ENCODE data around the gene MTHFSD.

MTHFSD gene

GRCh38 chr16:86570558-86571529 is 15.8 kb upstream of the MTHFSD start:
- DNase-seq (ENCODE audit: low read depth in 2 of 2) = no peak

DNA sequence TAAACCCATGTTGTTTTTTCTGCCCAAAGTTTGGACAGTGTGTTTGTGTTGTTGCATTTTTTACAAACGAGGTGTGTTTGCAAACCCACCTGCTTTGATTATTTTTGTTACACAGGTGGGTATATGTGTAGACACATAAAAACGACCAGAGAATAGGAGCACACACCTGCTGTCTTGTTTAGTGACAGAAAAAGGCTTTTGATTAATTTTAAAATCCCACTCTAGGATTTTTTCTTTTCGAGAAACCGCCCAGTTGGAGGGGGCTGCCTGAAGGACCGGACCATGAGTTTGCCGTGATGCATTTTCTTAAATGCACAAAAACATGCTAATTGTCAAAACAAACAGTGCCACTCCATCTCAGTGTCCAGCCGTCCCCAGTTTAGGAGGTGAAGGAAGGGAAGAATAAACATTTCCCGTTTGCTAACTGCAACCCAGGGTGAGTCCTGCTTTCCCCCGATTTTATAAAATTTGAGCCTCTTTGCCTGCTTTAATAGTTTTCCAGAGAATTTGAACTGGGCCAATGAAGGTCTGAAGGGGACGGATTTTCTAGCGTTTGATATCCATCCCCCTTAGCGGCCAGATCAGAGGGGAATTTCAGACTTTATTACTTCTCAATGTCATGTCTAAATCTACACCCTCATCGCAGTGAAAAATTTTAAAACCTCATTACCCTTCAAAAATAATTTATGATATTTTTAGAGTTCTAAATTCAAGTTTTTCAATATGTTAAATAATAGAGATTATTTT is 14.8 kb upstream of the MTHFSD start:
- no peak for DNase-seq (ENCODE audit: low read depth in 2 of 2)

DNA sequence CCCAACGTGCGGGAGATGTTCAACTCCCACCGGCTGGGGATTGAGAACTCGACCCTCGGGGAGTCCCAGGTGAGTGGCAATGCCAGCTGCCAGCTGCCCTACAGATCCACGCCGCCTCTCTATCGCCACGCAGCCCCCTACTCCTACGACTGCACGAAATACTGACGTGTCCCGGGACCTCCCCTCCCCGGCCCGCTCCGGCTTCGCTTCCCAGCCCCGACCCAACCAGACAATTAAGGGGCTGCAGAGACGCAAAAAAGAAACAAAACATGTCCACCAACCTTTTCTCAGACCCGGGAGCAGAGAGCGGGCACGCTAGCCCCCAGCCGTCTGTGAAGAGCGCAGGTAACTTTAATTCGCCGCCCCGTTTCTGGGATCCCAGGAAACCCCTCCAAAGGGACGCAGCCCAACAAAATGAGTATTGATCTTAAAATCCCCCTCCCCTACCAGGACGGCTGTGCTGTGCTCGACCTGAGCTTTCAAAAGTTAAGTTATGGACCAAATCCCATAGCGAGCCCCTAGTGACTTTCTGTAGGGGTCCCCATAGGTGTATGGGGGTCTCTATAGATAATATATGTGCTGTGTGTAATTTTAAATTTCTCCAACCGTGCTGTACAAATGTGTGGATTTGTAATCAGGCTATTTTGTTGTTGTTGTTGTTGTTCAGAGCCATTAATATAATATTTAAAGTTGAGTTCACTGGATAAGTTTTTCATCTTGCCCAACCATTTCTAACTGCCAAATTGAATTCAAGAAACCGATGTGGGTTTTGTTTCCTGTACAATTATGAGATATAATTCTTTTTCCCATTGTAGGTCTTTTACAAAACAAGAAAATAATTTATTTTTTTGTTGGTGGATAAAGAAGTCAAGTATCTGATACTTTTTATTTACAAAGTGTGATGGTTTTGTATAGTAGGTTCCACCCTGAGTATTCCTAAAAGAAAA is 13.9 kb upstream of the MTHFSD start:
- DNase-seq (ENCODE audit: low read depth in 2 of 2) = no peak

DNA sequence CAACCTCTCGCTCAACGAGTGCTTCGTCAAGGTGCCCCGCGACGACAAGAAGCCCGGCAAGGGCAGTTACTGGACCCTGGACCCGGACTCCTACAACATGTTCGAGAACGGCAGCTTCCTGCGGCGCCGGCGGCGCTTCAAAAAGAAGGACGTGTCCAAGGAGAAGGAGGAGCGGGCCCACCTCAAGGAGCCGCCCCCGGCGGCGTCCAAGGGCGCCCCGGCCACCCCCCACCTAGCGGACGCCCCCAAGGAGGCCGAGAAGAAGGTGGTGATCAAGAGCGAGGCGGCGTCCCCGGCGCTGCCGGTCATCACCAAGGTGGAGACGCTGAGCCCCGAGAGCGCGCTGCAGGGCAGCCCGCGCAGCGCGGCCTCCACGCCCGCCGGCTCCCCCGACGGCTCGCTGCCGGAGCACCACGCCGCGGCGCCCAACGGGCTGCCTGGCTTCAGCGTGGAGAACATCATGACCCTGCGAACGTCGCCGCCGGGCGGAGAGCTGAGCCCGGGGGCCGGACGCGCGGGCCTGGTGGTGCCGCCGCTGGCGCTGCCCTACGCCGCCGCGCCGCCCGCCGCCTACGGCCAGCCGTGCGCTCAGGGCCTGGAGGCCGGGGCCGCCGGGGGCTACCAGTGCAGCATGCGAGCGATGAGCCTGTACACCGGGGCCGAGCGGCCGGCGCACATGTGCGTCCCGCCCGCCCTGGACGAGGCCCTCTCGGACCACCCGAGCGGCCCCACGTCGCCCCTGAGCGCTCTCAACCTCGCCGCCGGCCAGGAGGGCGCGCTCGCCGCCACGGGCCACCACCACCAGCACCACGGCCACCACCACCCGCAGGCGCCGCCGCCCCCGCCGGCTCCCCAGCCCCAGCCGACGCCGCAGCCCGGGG is 12.9 kb upstream of the MTHFSD start:
- DNase-seq (ENCODE audit: low read depth in 2 of 2) = no peak

DNA sequence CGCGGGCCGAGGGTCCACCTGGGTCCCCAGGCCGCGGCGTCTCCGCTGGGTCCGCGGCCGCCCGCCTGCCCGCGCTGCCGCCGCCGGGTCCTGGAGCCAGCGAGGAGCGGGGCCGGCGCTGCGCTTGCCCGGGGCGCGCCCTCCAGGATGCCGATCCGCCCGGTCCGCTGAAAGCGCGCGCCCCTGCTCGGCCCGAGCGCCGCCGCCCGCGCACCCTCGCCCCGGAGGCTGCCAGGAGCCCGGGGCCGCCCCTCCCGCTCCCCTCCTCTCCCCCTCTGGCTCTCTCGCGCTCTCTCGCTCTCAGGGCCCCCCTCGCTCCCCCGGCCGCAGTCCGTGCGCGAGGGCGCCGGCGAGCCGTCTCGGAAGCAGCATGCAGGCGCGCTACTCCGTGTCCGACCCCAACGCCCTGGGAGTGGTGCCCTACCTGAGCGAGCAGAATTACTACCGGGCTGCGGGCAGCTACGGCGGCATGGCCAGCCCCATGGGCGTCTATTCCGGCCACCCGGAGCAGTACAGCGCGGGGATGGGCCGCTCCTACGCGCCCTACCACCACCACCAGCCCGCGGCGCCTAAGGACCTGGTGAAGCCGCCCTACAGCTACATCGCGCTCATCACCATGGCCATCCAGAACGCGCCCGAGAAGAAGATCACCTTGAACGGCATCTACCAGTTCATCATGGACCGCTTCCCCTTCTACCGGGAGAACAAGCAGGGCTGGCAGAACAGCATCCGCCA is 12.1 kb upstream of the MTHFSD start:
- no peak for DNase-seq (ENCODE audit: low read depth in 2 of 2)

DNA sequence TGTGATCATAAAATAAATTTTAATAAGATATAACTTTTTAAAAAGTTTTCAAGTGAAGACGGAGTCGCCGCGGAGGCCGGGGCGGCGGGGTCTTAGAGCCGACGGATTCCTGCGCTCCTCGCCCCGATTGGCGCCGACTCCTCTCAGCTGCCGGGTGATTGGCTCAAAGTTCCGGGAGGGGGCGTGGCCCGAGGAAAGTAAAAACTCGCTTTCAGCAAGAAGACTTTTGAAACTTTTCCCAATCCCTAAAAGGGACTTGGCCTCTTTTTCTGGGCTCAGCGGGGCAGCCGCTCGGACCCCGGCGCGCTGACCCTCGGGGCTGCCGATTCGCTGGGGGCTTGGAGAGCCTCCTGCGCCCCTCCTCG is 11.5 kb upstream of the MTHFSD start, which contains the start of gene FOXC2:
Gene FOXC2 (plus strand): TSS at position 229 of the 365 bp plus-strand sequence. CDS start 507 bp downstream, outside the sequence.
- peak; percentile 57 to 58 for DNase-seq (ENCODE audit: low read depth in 2 of 2)

DNA sequence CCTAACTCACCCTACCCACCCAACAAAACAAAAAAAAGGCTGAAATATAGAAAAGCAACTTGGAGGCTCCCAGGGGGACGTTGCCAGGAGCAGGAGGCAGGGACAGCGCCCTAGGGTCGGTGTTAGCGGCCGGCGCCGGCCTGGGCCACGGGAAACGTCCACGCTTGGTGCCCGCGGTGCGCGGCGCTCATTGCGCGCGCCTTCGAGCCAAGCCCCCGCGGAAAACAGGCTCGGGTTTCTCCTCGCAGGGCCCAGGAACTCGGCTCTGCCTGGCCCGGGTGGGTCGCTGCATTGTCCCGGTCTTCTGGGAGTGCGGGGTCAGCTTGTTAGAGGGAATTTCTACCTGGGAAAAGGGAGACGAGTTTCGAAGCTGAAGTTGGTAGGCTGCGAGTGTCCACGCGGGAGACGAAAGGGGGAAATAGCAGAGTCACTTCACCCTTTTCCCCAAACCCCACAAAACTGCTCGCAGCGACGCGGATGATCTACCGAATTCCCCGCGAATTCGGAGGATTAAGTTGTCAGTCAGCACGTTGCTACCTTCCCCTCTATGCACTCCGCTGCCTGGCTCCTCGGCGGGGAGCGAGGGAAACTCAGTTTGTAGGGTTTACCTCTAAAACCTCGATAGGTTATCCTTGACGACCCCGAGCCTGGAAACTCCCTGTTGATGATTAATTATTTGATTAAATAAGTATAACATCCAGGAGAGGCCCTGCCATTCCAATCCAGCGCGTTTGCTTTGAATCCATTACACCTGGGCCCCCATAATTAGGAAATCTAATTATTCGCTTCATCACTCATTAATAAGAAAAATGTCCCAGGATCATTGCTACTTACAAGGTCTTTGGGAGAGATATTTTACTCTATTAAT is 10.8 kb upstream of the MTHFSD start:
- no peak for DNase-seq (ENCODE audit: low read depth in 2 of 2)

DNA sequence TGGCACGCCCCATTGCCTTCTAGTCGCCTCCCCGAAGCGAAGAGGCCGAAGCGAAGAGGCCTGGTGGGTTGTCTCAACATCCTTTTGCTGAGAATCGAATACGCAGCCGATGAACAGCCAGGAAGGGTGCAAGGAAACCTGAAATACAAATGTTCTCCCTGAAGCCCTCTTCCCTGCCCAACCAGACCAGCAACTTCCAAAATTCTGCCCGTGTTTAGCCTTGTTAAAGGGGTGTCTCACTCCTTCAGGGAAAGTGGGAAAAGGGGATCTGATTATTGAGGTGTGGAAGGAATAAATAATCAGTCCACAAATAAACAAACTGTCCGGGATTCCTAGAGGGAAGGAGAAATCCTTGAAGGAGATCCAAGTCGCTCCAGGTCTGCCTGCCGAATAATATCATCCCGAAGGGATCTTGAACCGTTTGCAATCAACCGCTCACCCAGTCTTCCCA is 10.2 kb upstream of the MTHFSD start:
- DNase-seq (ENCODE audit: low read depth in 2 of 2) = no peak

DNA sequence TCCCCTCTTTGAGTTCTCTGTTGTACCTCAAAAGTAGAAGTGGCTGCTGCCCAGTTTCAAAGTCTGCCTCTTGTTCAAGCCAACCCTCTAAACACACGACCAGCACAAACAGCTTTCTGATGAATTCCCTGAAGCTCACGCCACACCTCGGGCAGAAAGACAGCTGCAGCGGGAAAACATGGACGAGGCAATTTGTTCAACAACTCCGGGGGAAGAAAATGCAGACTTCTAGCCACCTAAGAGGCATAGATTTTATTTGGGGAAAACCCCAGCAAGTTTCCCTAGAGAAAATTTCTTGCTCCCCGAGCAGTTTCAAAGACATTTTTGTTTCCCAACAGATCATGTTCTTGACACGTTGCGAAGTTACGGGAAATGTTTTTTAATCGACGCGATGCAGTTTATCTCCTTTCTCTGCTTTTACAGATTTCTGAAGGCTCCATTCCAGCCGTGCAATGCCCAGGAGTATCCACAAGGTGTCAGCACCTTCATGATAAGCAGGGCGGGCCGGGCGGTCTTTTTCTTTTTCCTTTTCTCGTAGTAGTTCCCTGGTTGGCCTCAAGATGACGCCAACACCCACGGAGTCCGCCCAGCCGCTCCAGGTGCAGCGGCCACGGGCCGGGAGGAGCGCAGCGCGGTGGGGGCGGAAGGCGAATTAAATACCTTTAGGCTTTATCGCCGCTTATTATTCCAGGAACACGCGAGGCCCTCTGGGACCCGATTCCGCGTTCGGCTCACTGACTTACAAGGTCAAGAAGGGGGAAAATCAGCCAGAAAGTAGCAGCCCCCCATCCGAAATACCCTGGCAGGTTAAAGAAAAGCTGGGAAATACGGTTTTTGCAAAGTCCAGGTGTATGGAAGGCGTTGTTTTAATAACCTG is 8.7 kb upstream of the MTHFSD start:
- peak; percentile 79 to 85 for DNase-seq (ENCODE audit: low read depth in 2 of 2)

DNA sequence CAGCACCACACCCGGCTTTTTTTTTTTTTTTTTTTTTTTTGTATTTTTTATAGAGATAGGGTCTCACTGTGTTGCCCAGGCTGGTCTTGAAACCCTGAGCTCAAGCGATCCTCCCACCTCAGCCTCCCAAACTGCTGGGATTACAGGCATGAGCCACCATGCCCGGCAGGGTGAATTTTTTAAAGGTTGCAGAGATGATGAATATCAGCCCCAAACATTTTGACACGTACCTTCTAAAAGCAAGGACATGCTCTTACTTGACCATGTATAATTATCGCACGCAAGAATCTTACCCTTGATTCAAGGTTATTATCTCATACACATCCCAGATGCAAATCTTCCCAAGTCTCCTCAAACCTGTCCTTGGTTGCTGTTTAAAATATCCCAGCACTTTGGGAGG is 7.3 kb upstream of the MTHFSD start:
- no peak for DNase-seq (ENCODE audit: low read depth in 2 of 2)

DNA sequence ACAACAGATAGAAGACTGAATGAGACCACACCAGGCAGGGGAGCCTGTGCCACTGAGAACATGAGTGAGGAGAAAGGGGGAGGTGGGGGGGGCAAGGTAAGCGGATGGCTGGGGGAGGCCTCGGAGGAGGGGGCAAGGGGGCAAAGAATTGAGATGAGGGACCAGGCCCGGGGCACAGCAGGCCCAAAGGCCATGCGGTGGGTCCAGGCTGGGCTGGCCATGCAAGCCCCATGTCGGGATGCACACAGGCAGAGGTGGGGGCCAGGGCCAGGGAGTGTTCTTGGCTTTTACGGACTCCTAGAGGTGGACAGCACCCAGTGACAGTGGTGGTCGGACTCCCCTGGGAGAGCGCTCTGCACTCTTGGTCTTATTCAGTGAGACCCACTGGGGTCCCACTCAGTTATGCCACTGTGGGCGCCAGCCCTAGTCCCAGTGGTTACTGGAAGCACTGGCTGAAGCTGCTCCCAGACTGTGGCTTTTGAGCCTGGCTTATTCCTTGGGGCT is 4.8 kb upstream of the MTHFSD start:
- no peak for DNase-seq (ENCODE audit: low read depth in 2 of 2)

DNA sequence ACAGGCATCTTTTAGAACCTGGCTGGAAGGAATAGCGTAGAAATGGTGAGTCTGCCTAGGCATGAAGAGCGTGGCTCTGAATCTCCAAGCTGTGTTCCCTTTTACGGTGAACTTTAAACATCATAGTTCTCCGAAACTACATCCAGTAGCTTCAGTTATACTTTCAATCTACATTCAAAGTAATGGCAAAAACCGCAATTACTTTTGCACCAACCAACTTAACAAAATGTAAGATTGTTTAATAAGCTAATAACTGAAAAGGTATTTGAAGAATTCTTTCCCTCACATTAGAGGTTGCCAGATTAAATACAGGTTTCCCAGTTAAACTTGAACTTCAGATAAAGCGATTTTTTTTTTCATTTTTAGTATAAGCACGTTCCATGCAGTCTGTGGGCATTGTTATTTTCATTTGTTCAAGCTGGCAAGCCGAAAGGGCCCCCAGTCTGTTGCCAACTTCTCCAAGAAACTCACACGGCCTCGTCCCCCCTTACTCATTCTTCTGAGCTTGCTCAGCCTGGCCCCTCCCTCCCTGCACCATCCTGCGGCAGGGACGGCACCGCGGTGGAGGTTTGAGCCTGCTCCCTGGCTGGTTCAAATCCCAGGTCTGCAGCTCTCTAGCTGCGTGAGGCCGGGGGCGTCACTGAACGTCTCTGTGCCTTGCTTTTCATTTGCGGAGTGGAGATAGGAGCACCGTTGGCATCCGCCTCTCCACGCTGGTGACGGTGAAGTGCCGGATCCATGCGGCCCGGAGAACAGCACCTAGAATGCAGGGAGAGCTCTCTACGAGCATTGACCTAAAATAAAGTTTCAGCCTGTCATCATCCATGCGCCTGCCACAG is 3.5 kb upstream of the MTHFSD start:
- DNase-seq (ENCODE audit: low read depth in 2 of 2) = no peak

- no peak for DNase-seq (ENCODE audit: low read depth in 2 of 2)
Observed at GRCh38 chr16:86557587-86557986, 2.6 kb upstream of the MTHFSD start.

GRCh38 chr16:86556576-86556975 is 1.5 kb upstream of the MTHFSD start:
- no peak for DNase-seq (ENCODE audit: low read depth in 2 of 2)

DNA sequence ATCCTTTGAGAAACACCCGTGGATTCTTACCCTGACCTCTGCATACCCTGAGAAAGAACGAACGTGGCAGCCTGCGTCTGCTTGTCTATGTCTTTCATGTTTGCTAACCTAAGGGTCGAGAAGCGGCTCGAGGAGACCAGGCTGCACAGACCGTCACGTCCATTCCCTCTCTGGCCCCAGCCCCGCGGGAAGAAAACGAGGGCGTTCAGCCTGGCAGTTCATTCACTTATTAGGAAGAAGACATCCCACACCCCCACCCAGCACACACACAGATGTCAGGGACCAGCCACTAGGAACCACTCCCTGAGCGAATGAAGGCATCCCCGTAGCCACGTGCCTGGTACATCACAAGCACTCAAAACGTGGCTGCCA is 655 bp upstream of the MTHFSD start:
- DNase-seq (ENCODE audit: low read depth in 2 of 2) = no peak

GRCh38 chr16:86554599-86554916 is 477 bp downstream of the MTHFSD start:
- no peak for DNase-seq (ENCODE audit: low read depth in 2 of 2)

DNA sequence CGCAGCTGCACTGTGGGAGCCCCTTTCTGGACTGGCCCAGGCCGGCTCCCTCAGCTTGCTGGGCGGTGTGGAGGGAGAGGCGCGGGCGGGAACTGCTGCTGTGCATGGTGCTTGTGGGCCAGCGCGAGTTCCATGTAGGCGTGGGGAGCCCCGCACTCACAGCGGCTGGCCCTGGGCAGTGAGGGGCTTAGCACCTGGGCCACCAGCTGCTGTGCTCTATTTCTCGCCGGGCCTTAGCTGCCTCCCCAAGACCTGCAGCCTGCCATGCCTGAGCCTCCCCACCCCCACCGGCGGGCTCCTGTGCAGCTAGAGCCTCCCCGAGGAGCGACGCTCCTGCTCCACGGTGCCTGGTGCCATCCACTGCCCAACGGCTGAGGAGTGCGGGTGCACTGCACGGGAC is 1.7 kb downstream of the MTHFSD start:
- DNase-seq (ENCODE audit: low read depth in 2 of 2) = no peak
